SU-DHL-6 (cell line): ENCODE measurements around the gene RUFY4.

Source experiments
- CTCF ChIP-seq: fragments of 200-600 bp; sonication (generic); IDR thresholded peaks from one replicate; pipeline ENCODE4 v1.5.1; 2017; ENCODE audit warnings: antibody characterized with exemption, mild to moderate bottlenecking, low read length, moderate library complexity; ENCODE audit not compliant: insufficient read depth, poor library complexity, severe bottlenecking
- EZH2phosphoT487 ChIP-seq: fragments of 200-600 bp; sonication (generic), shearing (Covaris generic); conservative IDR thresholded peaks from 2 replicates; pipeline ENCODE4 v1.6.1; 2018; ENCODE audit warnings: mild to moderate bottlenecking, antibody characterized with exemption, low read length, moderate library complexity, mixed read lengths

GRCh38 chr2:218130822-218131221 lies 61.8 kb downstream of the RUFY4 start:
- TF ChIP-seq CTCF (no peak), EZH2phosphoT487 (no peak)
